PC-3 (cell line): ENCODE data around the gene CXCL11. TPM values are rescaled to one million over a fixed set of nuclear protein-coding genes. Genes with fewer than 3 reads are reported as not detected.

ENCODE experiments used
- ATAC-seq: fragments of 200-7000 bp; cut with Tn5 transposase; 2 replicates; pipeline ENCODE4 v1.9.1; 2020; ENCODE audit warnings: mild to moderate bottlenecking, moderate library complexity
- BruUV-seq: library from RNA; stranded (reverse); fragments of 400-500 nt; replicated peaks from 2 replicates; lab custom pipeline; 2021; lab: Mats Ljungman, UMichigan
- CTCF ChIA-PET: fragments of 300-600 bp; sonication (Branson Sonifier 250); formaldehyde crosslinking; loops from one replicate; lab custom pipeline; 2022; ENCODE audit warnings: antibody characterized with exemption; lab: Charles Lee
- POLR2A ChIA-PET: fragments of 300-600 bp; sonication (Branson Sonifier 250); formaldehyde crosslinking; loops from one replicate; lab custom pipeline; 2022; ENCODE audit warnings: antibody characterized with exemption; ENCODE audit not compliant: unreplicated experiment; lab: Charles Lee
- DNase-seq: peaks from one replicate; pipeline ENCODE4 v3.0.0-alpha.2; 2015
- H2AFZ ChIP-seq: fragments of 300-600 bp; sonication (generic); 2 replicates; pipeline ENCODE4 v1.6.0; 2016; ENCODE audit warnings: antibody characterized with exemption, low read length
- H3F3A ChIP-seq: fragments of 300-600 bp; sonication (generic); one replicate; pipeline ENCODE4 v1.6.0; 2017; ENCODE audit warnings: antibody characterized with exemption, low read length, control low read depth, mild to moderate bottlenecking; ENCODE audit not compliant: unreplicated experiment
- H3K27ac ChIP-seq: fragments of 300-600 bp; sonication (generic); 2 replicates; pipeline ENCODE4 v1.5.1; 2016; ENCODE audit warnings: mild to moderate bottlenecking, low read length
- H3K27me3 ChIP-seq: fragments of 300-600 bp; sonication (generic); 2 replicates; pipeline ENCODE4 v1.6.1; 2016; ENCODE audit warnings: low read length, mixed read lengths
- H3K36me3 ChIP-seq: fragments of 300-600 bp; sonication (generic); 2 replicates; pipeline ENCODE4 v1.6.1; 2016; ENCODE audit warnings: low read depth, mixed run types, low read length, mixed read lengths
- H3K4me1 ChIP-seq: fragments of 300-600 bp; sonication (generic); 2 replicates; pipeline ENCODE4 v1.5.1; 2016; ENCODE audit warnings: low read length; ENCODE audit not compliant: insufficient read depth
- H3K4me2 ChIP-seq: fragments of 300-600 bp; sonication (generic); 2 replicates; pipeline ENCODE4 v1.6.0; 2016; ENCODE audit warnings: low read length
- H3K4me3 ChIP-seq: fragments of 300-600 bp; sonication (generic); 2 replicates; pipeline ENCODE4 v1.5.1; 2016; ENCODE audit warnings: mild to moderate bottlenecking, low read length, mixed read lengths
- H3K79me2 ChIP-seq: fragments of 300-600 bp; sonication (generic); 2 replicates; pipeline ENCODE4 v1.6.1; 2017; ENCODE audit warnings: low read length, mixed read lengths
- H3K9ac ChIP-seq: fragments of 300-600 bp; sonication (generic); 2 replicates; pipeline ENCODE4 v1.6.0; 2016; ENCODE audit warnings: mild to moderate bottlenecking, low read length
- H3K9me2 ChIP-seq: fragments of 300-600 bp; sonication (generic); replicated peaks from 2 replicates; pipeline ENCODE4 v1.6.1; 2016; ENCODE audit warnings: mixed run types, low read length, mixed read lengths
- H3K9me3 ChIP-seq: fragments of 300-600 bp; sonication (generic); 2 replicates; pipeline ENCODE4 v1.6.1; 2016; ENCODE audit warnings: low read length, mixed read lengths
- H4K20me1 ChIP-seq: fragments of 300-600 bp; sonication (generic); 2 replicates; pipeline ENCODE4 v1.6.1; 2016; ENCODE audit warnings: low read length, mixed read lengths
- CTCF ChIP-seq: fragments of 300-600 bp; sonication (generic); conservative IDR thresholded peaks from 2 replicates; pipeline ENCODE4 v1.5.1; 2017; ENCODE audit warnings: antibody characterized with exemption, low read depth, mild to moderate bottlenecking, low read length
- EZH2 ChIP-seq: fragments of 300-600 bp; sonication (generic); IDR thresholded peaks from one replicate; pipeline ENCODE4 v1.6.1; 2017; ENCODE audit warnings: antibody characterized with exemption, mild to moderate bottlenecking, low read length; ENCODE audit not compliant: unreplicated experiment
- EZH2phosphoT487 ChIP-seq: fragments of 300-600 bp; sonication (generic); IDR thresholded peaks from 2 replicates; pipeline ENCODE4 v1.6.1; 2018; ENCODE audit warnings: mild to moderate bottlenecking, antibody characterized with exemption, low read length, borderline replicate concordance
- intact Hi-C: fragments of 100-400 bp; cut with micrococcal nuclease; formaldehyde crosslinking; loops from 2 replicates; pipeline ENCODE4 v1.9.0; 2023
- total RNA-seq: library from RNA; depleted of rRNA; stranded (reverse); fragments of >200 nt; gene quantifications from 2 replicates; pipeline ENCODE4 v1.2.3, GENCODE V29; 2014

The CXCL11 gene
- total RNA-seq, 1 experiment from 2014 or later: not detected

GRCh38 chr4:76003620-76004019, 32.2 kb downstream of the CXCL11 start:
- DNase-seq (no peak), ATAC-seq (no peak)
- H3K27ac ChIP-seq: no peak overlapping the region
- no TSS peak for BruUV-seq
- no peaks in the 10 kb centered on the region for H3K79me2 ChIP-seq
- no peak for TF ChIP-seq EZH2phosphoT487
- no peak for TF ChIP-seq EZH2
- no peak for TF ChIP-seq CTCF
- no peaks in the 10 kb centered on the region for H3K36me3 ChIP-seq
- H3K9me2 ChIP-seq: no peaks in the 10 kb centered on the region
- no peak overlapping the region for H2AFZ ChIP-seq
- no peak overlapping the region for H3K9ac ChIP-seq
- H3K4me2 ChIP-seq: no peak overlapping the region
- H3F3A ChIP-seq: no peaks in the 10 kb centered on the region
- no peaks in the 10 kb centered on the region for H3K9me3 ChIP-seq
- ChIA-PET POLR2A (no interaction called here), CTCF (no interaction called here)
- peaks cover 28% of the 10 kb centered on the region for H3K4me1 ChIP-seq
- intact Hi-C loops: no loop called here
- no peaks in the 10 kb centered on the region for H3K27me3 ChIP-seq
- no peaks in the 10 kb centered on the region for H4K20me1 ChIP-seq
- H3K4me3 ChIP-seq: no peak overlapping the region

- ATAC-seq (no peak), DNase-seq (no peak)
- BruUV-seq: no TSS peak
- no peaks in the 10 kb centered on the region for H3K36me3 ChIP-seq
- no peaks in the 10 kb centered on the region for H4K20me1 ChIP-seq
- H3K4me2 ChIP-seq: no peak overlapping the region
- no peaks in the 10 kb centered on the region for H3K27me3 ChIP-seq
- TF ChIP-seq EZH2phosphoT487: no peak
- no peak for TF ChIP-seq CTCF
- no peak for TF ChIP-seq EZH2
- peaks cover 28% of the 10 kb centered on the region for H3K4me1 ChIP-seq
- H3K27ac ChIP-seq: no peak overlapping the region
- no peaks in the 10 kb centered on the region for H3F3A ChIP-seq
- ChIA-PET POLR2A (no interaction called here), CTCF (no interaction called here)
- no peak overlapping the region for H3K9ac ChIP-seq
- H3K79me2 ChIP-seq: no peaks in the 10 kb centered on the region
- no peaks in the 10 kb centered on the region for H3K9me2 ChIP-seq
- no peaks in the 10 kb centered on the region for H3K9me3 ChIP-seq
- intact Hi-C loops: no loop called here
- H3K4me3 ChIP-seq: no peak overlapping the region
- no peak overlapping the region for H2AFZ ChIP-seq
Observed at GRCh38 chr4:76003035-76003434, 32.8 kb downstream of the CXCL11 start.

GRCh38 chr4:76002176-76002575, 33.7 kb downstream of the CXCL11 start:
- no peak overlapping the region for H2AFZ ChIP-seq
- H3K4me2 ChIP-seq: 0 out of 2 replicates have a peak overlapping the region, but pooled peaks have one; percentile 0
- H3K9ac ChIP-seq: no peak overlapping the region
- POLR2A ChIA-PET: no interaction called here
- no peaks in the 10 kb centered on the region for H4K20me1 ChIP-seq
- peaks cover 20% of the 10 kb centered on the region for H3K4me1 ChIP-seq
- no peaks in the 10 kb centered on the region for H3F3A ChIP-seq
- TF ChIP-seq EZH2phosphoT487 (no peak), EZH2 (no peak), CTCF (no peak)
- CTCF ChIA-PET: no interaction called here
- ATAC-seq (peak; percentile 51; the same call in 1 of the 2 replicates), DNase-seq (peak; percentile 52)
- no peaks in the 10 kb centered on the region for H3K36me3 ChIP-seq
- H3K27ac ChIP-seq: no peak overlapping the region
- H3K27me3 ChIP-seq: no peaks in the 10 kb centered on the region
- no peaks in the 10 kb centered on the region for H3K79me2 ChIP-seq
- no peaks in the 10 kb centered on the region for H3K9me3 ChIP-seq
- BruUV-seq: no TSS peak
- intact Hi-C loops: no loop called here
- H3K9me2 ChIP-seq: no peaks in the 10 kb centered on the region
- no peak overlapping the region for H3K4me3 ChIP-seq
